Suprapubic skin (tissue), 4 donors: ENCODE results near the gene NXNL2. TPM values are rescaled to one million over a fixed set of nuclear protein-coding genes. Genes with fewer than 3 reads are reported as not detected.

Experiments used
- DNase-seq, 2 donors: peaks; one replicate each; pipeline ENCODE4 v3.0.0-alpha.2; 2019; ENCODE audit warnings: low spot score in 2 of 2
- H3K27ac ChIP-seq: fragments of 200-600 bp; sonication (generic); one replicate; pipeline ENCODE4 v1.5.1; 2019
- H3K27me3 ChIP-seq: fragments of 200-600 bp; sonication (generic); one replicate; pipeline ENCODE4 v1.5.1; 2019
- H3K36me3 ChIP-seq: fragments of 200-600 bp; sonication (generic); one replicate; pipeline ENCODE4 v1.5.1; 2019
- H3K4me1 ChIP-seq: fragments of 200-600 bp; sonication (generic); one replicate; pipeline ENCODE4 v1.5.1; 2019
- H3K4me3 ChIP-seq: fragments of 200-600 bp; sonication (generic); one replicate; pipeline ENCODE4 v1.5.1; 2019; ENCODE audit warnings: mild to moderate bottlenecking
- H3K9me3 ChIP-seq: fragments of 200-600 bp; sonication (generic); one replicate; pipeline ENCODE4 v1.5.1; 2019
- EP300 ChIP-seq: sonication (generic); formaldehyde crosslinking; IDR thresholded peaks from one replicate; pipeline ENCODE4 v1.6.1; 2017; ENCODE audit warnings: antibody characterized with exemption
- POLR2A ChIP-seq, 2 donors: fragments of 450-650 bp; IDR thresholded peaks; one replicate each; pipeline ENCODE4 v1.6.1; 2017; ENCODE audit warnings: antibody characterized with exemption in 2 of 2, mild to moderate bottlenecking in 2 of 2, moderate library complexity in 2 of 2
- POLR2AphosphoS5 ChIP-seq, 3 donors: sonication (generic); formaldehyde crosslinking; IDR thresholded peaks; one replicate each; pipeline ENCODE4 v1.6.1; 2017; ENCODE audit warnings: antibody characterized with exemption in 3 of 3
- WGBS: methylation state at CpG from one replicate; pipeline ENCODE4 v1.1.5; 2018; 5-methylcytosine and 5-hydroxymethylcytosine counted together
- total RNA-seq, 4 donors: library from RNA; depleted of rRNA; stranded (reverse); fragments of >200 nt; gene quantifications; one replicate each; pipeline ENCODE4 v1.1.0, GENCODE V29; 2016
- TF ChIP-seq, protein P1 (sequence below), 2 donors: fragments of 200-600 bp in 1 of 2; fragments of 450-650 bp in 1 of 2; sonication (generic) in 1 of 2; IDR thresholded peaks; one replicate each; pipeline ENCODE4 v1.5.1; 2016 to 2019; ENCODE audit warnings: antibody characterized with exemption in 2 of 2, mild to moderate bottlenecking in 1 of 2, moderate library complexity in 1 of 2

NXNL2 gene
- total RNA-seq, 4 donors from 2014 or later: 1.7 TPM; not detected in 3

DNA sequence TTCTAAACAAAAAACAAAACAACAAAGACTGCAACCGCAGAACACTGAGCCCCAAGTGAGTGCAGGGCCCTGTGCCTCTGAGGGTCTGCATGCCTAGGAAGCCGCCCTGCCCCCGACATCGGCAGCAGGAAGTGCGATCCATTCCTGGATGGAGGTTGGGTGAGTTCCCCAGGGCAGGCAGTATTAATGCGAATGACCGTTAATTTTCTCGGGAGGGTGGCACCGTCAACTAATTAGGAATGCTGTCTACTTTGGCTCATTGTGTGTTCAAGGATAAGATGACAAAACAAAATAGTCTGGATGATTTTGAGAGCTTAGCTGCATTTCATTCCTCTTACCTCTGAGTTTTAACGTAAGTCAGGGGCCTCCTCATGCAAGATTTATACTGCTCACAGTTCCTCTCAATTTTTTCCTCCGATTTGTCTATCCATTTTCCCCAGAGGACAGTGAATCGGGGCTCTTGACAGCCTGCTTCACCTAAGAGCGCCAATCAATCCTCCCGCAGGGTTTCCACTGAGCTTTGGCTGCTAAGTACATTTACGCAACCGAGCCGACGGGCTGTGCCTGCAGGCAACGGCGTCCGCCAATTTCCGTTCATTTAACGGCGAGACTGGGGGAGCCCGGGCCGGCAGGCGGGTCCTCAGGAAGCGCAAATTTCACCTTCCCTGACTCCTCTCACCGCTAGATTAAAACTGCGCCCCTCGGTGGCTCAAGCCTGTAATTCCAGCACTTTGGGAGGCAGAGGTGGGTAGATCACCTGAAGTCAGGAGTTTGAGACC, 2.9 kb upstream of the NXNL2 start:
- no peaks in the 10 kb centered on the region for H3K9me3 ChIP-seq
- no peak overlapping the region for H3K27ac ChIP-seq
- H3K27me3 ChIP-seq: peaks cover 7% of the 10 kb centered on the region
- H3K4me3 ChIP-seq: no peak overlapping the region
- peak in 1 of 2 donors; percentile 69 for DNase-seq
- no peaks in the 10 kb centered on the region for H3K36me3 ChIP-seq
- peaks cover 40% of the 10 kb centered on the region for H3K4me1 ChIP-seq
- WGBS: 26% methylated on average over 31 of the region's 31 CpGs
- TF ChIP-seq EP300: no peak
- no peak for TF ChIP-seq POLR2A (IDR thresholded peaks at IDR 0.05)
- TF ChIP-seq POLR2AphosphoS5 (IDR thresholded peaks at IDR 0.05): no peak
- TF ChIP-seq, protein P1, sequence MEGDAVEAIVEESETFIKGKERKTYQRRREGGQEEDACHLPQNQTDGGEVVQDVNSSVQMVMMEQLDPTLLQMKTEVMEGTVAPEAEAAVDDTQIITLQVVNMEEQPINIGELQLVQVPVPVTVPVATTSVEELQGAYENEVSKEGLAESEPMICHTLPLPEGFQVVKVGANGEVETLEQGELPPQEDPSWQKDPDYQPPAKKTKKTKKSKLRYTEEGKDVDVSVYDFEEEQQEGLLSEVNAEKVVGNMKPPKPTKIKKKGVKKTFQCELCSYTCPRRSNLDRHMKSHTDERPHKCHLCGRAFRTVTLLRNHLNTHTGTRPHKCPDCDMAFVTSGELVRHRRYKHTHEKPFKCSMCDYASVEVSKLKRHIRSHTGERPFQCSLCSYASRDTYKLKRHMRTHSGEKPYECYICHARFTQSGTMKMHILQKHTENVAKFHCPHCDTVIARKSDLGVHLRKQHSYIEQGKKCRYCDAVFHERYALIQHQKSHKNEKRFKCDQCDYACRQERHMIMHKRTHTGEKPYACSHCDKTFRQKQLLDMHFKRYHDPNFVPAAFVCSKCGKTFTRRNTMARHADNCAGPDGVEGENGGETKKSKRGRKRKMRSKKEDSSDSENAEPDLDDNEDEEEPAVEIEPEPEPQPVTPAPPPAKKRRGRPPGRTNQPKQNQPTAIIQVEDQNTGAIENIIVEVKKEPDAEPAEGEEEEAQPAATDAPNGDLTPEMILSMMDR (IDR thresholded peaks at IDR 0.05): no peak

DNA sequence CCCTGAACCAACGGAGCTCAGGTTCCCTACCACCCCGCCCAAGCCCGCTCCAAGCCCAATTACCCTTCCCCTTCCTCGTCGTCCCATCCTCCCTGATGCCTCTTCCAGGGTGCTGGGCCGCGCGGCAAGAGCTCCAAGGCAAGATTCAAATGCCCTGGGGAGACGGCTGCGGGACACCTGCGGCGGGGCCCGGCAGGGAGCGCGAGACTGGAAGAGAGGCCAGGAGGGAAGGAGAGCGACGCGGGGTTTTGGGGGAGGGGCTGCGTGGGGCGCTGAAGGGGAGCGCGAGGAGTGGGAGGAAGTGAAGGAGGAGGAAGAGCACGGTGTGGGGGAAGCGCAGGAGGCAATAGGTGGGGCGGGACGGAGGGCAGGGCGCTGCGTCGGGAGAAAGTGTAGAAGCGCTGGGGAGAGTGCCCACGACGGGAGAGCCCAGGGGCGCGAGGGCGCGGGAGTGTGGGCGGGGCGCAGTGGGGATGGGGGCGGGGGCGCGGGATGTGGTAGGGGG, 975 bp upstream of the NXNL2 start:
- no peak for DNase-seq
- Histone ChIP-seq H3K27me3 (peaks cover 10% of the 10 kb centered on the region), H3K4me1 (peaks cover 42% of the 10 kb centered on the region), H3K9me3 (no peaks in the 10 kb centered on the region), H3K4me3 (peak overlapping the region; percentile 46), H3K27ac (peak overlapping the region; percentile 55), H3K36me3 (no peaks in the 10 kb centered on the region)
- TF ChIP-seq POLR2A (IDR thresholded peaks at IDR 0.05): no peak
- TF ChIP-seq EP300: no peak
- no peak for TF ChIP-seq POLR2AphosphoS5 (IDR thresholded peaks at IDR 0.05)
- TF ChIP-seq, protein P1 (IDR thresholded peaks at IDR 0.05): no peak
- 4% methylated on average over 38 of the region's 41 CpGs for WGBS

DNA sequence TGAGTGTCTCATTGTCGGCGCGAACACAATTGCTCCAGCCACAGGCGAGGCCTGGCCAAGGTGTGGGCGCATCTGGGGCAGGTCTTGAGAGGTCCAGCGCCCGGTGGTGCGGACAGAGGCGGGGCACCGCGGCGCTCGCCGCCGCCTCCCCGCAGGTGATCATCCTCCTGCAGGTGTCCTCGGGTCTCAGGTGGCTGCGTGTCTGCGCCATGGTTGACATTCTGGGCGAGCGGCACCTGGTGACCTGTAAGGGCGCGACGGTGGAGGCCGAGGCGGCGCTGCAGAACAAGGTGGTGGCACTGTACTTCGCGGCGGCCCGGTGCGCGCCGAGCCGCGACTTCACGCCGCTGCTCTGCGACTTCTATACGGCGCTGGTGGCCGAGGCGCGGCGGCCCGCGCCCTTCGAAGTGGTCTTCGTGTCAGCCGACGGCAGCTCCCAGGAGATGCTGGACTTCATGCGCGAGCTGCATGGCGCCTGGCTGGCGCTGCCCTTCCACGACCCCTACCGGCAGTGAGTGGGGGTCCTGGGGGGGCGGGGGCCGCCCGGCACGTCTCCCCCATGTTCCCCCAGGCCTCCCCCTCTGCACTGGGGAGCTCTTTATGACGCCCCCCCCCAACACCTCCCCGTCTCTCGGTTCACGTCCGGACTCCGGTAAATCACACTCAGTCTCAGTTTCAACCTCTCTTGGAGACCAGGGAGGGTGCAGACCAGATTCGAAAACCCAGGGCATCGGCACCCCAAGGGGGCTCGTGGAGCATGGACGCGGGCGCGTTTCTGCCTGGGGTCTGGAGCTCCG, 446 bp downstream of the NXNL2 start:
- no peaks in the 10 kb centered on the region for H3K9me3 ChIP-seq
- no peak for DNase-seq
- peaks cover 36% of the 10 kb centered on the region for H3K4me1 ChIP-seq
- H3K27me3 ChIP-seq: peaks cover 10% of the 10 kb centered on the region
- TF ChIP-seq, protein P1 (IDR thresholded peaks at IDR 0.05): no peak
- TF ChIP-seq EP300 (no peak), POLR2A (IDR thresholded peaks at IDR 0.05) (no peak), POLR2AphosphoS5 (IDR thresholded peaks at IDR 0.05) (no peak)
- H3K4me3 ChIP-seq: peak overlapping the region; percentile 46
- H3K36me3 ChIP-seq: no peaks in the 10 kb centered on the region
- WGBS: 9% methylated on average over 9 of the region's 75 CpGs
- no peak overlapping the region for H3K27ac ChIP-seq

DNA sequence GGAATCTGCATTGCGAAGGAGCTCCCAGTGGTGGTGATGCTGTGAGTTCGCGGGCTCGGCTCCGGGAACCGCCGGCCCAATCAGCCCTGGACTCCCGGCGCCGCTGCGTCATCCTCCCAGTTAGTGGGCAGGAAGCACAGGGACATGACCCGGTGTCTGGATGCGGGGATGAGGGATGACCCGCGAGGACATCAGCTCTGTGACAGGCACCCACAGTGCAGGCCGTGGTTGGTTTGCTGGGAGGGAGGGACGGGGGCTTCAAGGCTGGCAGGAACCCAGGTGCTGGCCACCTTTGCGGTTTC, 996 bp downstream of the NXNL2 start:
- peak in 1 of 2 donors; percentile 67 for DNase-seq
- H3K4me1 ChIP-seq: peaks cover 36% of the 10 kb centered on the region
- H3K9me3 ChIP-seq: no peaks in the 10 kb centered on the region
- peaks cover 10% of the 10 kb centered on the region for H3K27me3 ChIP-seq
- TF ChIP-seq EP300 (no peak), POLR2AphosphoS5 (IDR thresholded peaks at IDR 0.05) (no peak), POLR2A (IDR thresholded peaks at IDR 0.05) (no peak)
- TF ChIP-seq, protein P1 (IDR thresholded peaks at IDR 0.05): no peak
- H3K4me3 ChIP-seq: peak overlapping the region; percentile 46
- H3K27ac ChIP-seq: no peak overlapping the region
- H3K36me3 ChIP-seq: no peaks in the 10 kb centered on the region
- 13% methylated on average over 9 of the region's 18 CpGs for WGBS
